ENCODE results near the gene RORB.

The RORB gene

DNA sequence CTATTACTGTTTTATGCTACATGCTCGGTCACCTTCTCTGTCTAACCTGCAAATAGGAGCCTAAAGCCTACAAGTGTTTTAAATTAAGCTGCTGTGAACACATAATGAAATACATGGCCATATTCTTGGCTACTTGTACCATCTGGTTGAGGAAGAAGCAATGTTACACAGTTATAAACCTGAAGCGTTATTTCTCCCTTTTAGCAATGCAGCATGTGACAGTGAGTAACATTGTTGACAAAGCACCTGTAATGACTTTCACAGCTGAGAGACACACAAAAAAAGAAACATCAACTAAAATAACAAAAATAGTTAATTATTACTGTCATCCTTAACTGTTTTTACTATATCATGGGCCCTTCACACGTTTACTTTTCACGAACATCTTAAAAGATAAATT is 146.9 kb downstream of the RORB start:
- Histone ChIP-seq H3K27ac (replicated peaks; ENCODE audit: low read length) (no peak overlapping the region), H2BK12ac (ENCODE audit: low read length) (no peak overlapping the region), H3K4me3 (ENCODE audit: low read length in 2 of 2) (no peak overlapping the region), H3K18ac (ENCODE audit: low read length) (no peak overlapping the region), H3K4ac (ENCODE audit: low read length) (no peak overlapping the region), H2BK120ac (ENCODE audit: low read depth, low read length) (no peak overlapping the region), H2AFZ (ENCODE audit: low read length) (no peak overlapping the region), H2AK5ac (ENCODE audit: low read depth, low read length) (no peak overlapping the region), H3K79me1 (ENCODE audit: low read depth, low read length) (no peaks in the 10 kb centered on the region), H4K8ac (ENCODE audit: low read depth, low read length) (no peak overlapping the region), H3K27me3 (ENCODE audit: control insufficient read depth in 3 of 3, insufficient read depth in 3 of 3, low read depth in 1 of 3, low read length in 3 of 3) (no peaks in the 10 kb centered on the region), H4K91ac (ENCODE audit: low read depth, low read length, poor library complexity) (no peak overlapping the region), H3K4me1 (ENCODE audit: control insufficient read depth in 2 of 2, insufficient read depth in 1 of 2, low read depth in 1 of 2, low read length in 2 of 2) (peaks cover 0 to 2% of the 10 kb centered on the region in 2 donors), H2BK15ac (ENCODE audit: low read length) (no peak overlapping the region), H2BK5ac (ENCODE audit: low read length) (no peak overlapping the region), H3K14ac (ENCODE audit: low read length) (no peak overlapping the region), H3K23ac (ENCODE audit: low read depth, low read length, poor library complexity) (no peak overlapping the region), H3K36me3 (replicated peaks in 1 of 2; ENCODE audit: control insufficient read depth in 2 of 2, insufficient read depth in 2 of 2, low read length in 2 of 2) (no peaks in the 10 kb centered on the region), H3K9me3 (replicated peaks in 1 of 2; ENCODE audit: control insufficient read depth in 2 of 2, insufficient read depth in 1 of 2, low read depth in 1 of 2, low read length in 2 of 2) (no peaks in the 10 kb centered on the region), H3K9ac (ENCODE audit: low read depth, low read length, poor library complexity) (no peak overlapping the region), H3K4me2 (ENCODE audit: insufficient read depth, low read length, poor library complexity, severe bottlenecking) (no peak overlapping the region)
- WGBS, 2 donors (ENCODE audit: extremely low coverage in 2 of 2, insufficient read length in 2 of 2, insufficient replicate concordance in 1 of 2) = no CpG with 5 or more reads among the region's 4 CpGs
- no peak for DNase-seq (ENCODE audit: low spot score)

DNA sequence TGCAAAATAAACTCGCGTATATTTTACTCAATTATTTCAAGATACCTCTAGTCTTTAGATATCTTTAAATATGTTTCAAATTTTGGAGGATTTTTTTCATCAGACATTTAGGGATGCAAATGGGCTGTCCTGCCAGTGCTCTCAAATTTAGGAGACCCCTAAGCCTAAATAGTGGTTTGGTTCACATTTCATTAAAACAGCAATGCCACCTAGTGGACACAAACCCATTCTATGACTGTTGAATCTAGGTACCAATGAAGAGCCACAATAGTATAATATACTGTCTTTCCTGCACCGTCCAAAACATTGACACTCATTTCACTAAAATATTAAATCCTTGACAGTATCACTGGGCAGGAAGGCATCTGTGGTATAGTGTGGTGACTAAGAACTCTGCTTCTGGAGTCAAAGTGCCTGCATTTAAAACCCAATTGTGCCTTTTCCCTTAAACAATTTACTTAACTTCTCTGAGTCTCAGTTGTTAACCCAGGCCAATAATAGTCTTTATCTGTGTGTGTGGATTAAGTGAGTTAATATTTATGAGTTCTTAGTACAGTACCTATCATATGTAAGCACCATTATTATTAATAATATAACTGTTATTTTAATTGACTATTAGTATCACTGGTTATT is 148.0 kb downstream of the RORB start:
- no peak overlapping the region for H3K18ac ChIP-seq (ENCODE audit: low read length)
- H3K4me1 ChIP-seq (ENCODE audit: control insufficient read depth in 2 of 2, insufficient read depth in 1 of 2, low read depth in 1 of 2, low read length in 2 of 2) = no peaks in the 10 kb centered on the region
- no peak overlapping the region for H3K4ac ChIP-seq (ENCODE audit: low read length)
- H3K9me3 ChIP-seq (replicated peaks in 1 of 2; ENCODE audit: control insufficient read depth in 2 of 2, insufficient read depth in 1 of 2, low read depth in 1 of 2, low read length in 2 of 2) = no peaks in the 10 kb centered on the region
- no peak overlapping the region for H2AK5ac ChIP-seq (ENCODE audit: low read depth, low read length)
- WGBS, 2 donors (ENCODE audit: extremely low coverage in 2 of 2, insufficient read length in 2 of 2, insufficient replicate concordance in 1 of 2) = no CpG with 5 or more reads among the region's 3 CpGs
- H2BK12ac ChIP-seq (ENCODE audit: low read length) = no peak overlapping the region
- no peak overlapping the region for H4K8ac ChIP-seq (ENCODE audit: low read depth, low read length)
- no peaks in the 10 kb centered on the region for H3K27me3 ChIP-seq (ENCODE audit: control insufficient read depth in 3 of 3, insufficient read depth in 3 of 3, low read depth in 1 of 3, low read length in 3 of 3)
- H3K23ac ChIP-seq (ENCODE audit: low read depth, low read length, poor library complexity) = no peak overlapping the region
- H4K91ac ChIP-seq (ENCODE audit: low read depth, low read length, poor library complexity) = no peak overlapping the region
- H3K27ac ChIP-seq (replicated peaks; ENCODE audit: low read length) = no peak overlapping the region
- no peak overlapping the region for H3K4me2 ChIP-seq (ENCODE audit: insufficient read depth, low read length, poor library complexity, severe bottlenecking)
- H3K4me3 ChIP-seq (ENCODE audit: low read length in 2 of 2) = no peak overlapping the region
- H2AFZ ChIP-seq (ENCODE audit: low read length) = no peak overlapping the region
- no peak overlapping the region for H3K14ac ChIP-seq (ENCODE audit: low read length)
- H3K79me1 ChIP-seq (ENCODE audit: low read depth, low read length) = no peaks in the 10 kb centered on the region
- no peak overlapping the region for H2BK15ac ChIP-seq (ENCODE audit: low read length)
- H2BK120ac ChIP-seq (ENCODE audit: low read depth, low read length) = no peak overlapping the region
- H3K9ac ChIP-seq (ENCODE audit: low read depth, low read length, poor library complexity) = no peak overlapping the region
- no peaks in the 10 kb centered on the region for H3K36me3 ChIP-seq (replicated peaks in 1 of 2; ENCODE audit: control insufficient read depth in 2 of 2, insufficient read depth in 2 of 2, low read length in 2 of 2)
- peak; percentile 18 for DNase-seq (ENCODE audit: low spot score)
- H2BK5ac ChIP-seq (ENCODE audit: low read length) = no peak overlapping the region

DNA sequence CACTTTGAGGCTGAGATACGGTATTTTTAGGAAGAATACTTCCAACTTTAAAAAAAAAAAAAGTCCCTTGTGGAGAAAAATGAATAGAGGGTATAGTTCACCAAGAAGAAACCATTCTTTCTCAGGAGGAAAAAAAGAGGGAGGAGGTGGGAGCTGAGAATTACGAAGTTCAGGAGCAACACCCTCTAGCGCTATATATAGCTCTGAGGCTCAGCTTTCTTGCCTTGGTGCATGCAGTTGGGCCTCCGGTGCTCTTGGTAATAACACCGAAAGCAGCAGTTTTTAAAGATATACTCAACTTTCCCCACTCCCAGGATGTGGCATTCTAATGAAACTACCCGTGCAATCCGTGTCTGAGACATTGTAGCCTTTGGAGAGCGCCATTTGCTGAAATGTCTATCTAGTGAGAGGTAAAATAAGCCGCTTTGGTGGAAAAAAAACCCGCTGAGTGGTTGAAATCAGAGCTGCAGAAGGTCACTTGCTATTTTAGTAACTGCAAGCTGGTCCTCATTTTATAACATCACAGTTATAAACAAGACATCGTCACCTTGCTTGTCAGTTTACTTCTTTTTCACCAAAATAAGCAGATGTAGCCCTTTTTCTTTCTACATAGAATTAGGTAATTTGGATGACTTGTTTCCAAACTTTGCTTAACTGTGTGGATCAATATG is 156.4 kb downstream of the RORB start:
- Histone ChIP-seq H3K79me1 (ENCODE audit: low read depth, low read length) (no peaks in the 10 kb centered on the region), H3K9me3 (replicated peaks in 1 of 2; ENCODE audit: control insufficient read depth in 2 of 2, insufficient read depth in 1 of 2, low read depth in 1 of 2, low read length in 2 of 2) (no peaks in the 10 kb centered on the region), H3K4me2 (ENCODE audit: insufficient read depth, low read length, poor library complexity, severe bottlenecking) (no peak overlapping the region), H3K4ac (ENCODE audit: low read length) (no peak overlapping the region), H3K9ac (ENCODE audit: low read depth, low read length, poor library complexity) (no peak overlapping the region), H3K4me3 (ENCODE audit: low read length in 2 of 2) (no peak overlapping the region), H2AK5ac (ENCODE audit: low read depth, low read length) (no peak overlapping the region), H2BK12ac (ENCODE audit: low read length) (no peak overlapping the region), H3K23ac (ENCODE audit: low read depth, low read length, poor library complexity) (no peak overlapping the region), H4K8ac (ENCODE audit: low read depth, low read length) (no peak overlapping the region), H3K18ac (ENCODE audit: low read length) (no peak overlapping the region), H3K36me3 (replicated peaks in 1 of 2; ENCODE audit: control insufficient read depth in 2 of 2, insufficient read depth in 2 of 2, low read length in 2 of 2) (no peaks in the 10 kb centered on the region), H3K27me3 (ENCODE audit: control insufficient read depth in 3 of 3, insufficient read depth in 3 of 3, low read depth in 1 of 3, low read length in 3 of 3) (no peaks in the 10 kb centered on the region), H3K4me1 (ENCODE audit: control insufficient read depth in 2 of 2, insufficient read depth in 1 of 2, low read depth in 1 of 2, low read length in 2 of 2) (no peaks in the 10 kb centered on the region), H3K27ac (replicated peaks; ENCODE audit: low read length) (no peak overlapping the region), H2BK15ac (ENCODE audit: low read length) (no peak overlapping the region), H2AFZ (ENCODE audit: low read length) (no peak overlapping the region), H3K14ac (ENCODE audit: low read length) (no peak overlapping the region), H2BK120ac (ENCODE audit: low read depth, low read length) (no peak overlapping the region), H4K91ac (ENCODE audit: low read depth, low read length, poor library complexity) (no peak overlapping the region), H2BK5ac (ENCODE audit: low read length) (no peak overlapping the region)
- no CpG with 5 or more reads among the region's 11 CpGs for WGBS, 2 donors (ENCODE audit: extremely low coverage in 2 of 2, insufficient read length in 2 of 2, insufficient replicate concordance in 1 of 2)
- no peak for DNase-seq (ENCODE audit: low spot score)

DNA sequence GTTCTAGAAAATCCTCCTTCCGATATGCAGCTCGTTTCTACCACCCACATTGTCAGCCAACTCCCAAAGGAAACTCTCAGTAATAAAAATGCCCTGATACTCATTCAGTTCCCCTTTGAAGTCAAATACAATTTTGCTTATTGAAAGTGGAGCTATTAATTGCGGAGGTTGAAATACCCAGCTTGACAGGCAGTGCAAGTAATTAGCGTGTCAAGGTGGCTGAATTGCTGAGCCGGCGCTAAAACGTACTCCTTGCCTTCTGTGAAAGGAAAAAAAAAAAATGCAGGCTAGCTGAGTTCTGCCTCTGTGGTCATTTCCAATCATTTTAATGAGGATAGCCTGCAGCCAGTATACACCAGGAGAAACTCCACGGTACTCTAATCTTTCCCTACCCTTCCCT is 165.5 kb downstream of the RORB start:
- no peak overlapping the region for H3K4me2 ChIP-seq (ENCODE audit: insufficient read depth, low read length, poor library complexity, severe bottlenecking)
- no peak overlapping the region for H2BK120ac ChIP-seq (ENCODE audit: low read depth, low read length)
- no peak overlapping the region for H3K18ac ChIP-seq (ENCODE audit: low read length)
- no peaks in the 10 kb centered on the region for H3K9me3 ChIP-seq (replicated peaks in 1 of 2; ENCODE audit: control insufficient read depth in 2 of 2, insufficient read depth in 1 of 2, low read depth in 1 of 2, low read length in 2 of 2)
- H3K4me3 ChIP-seq (ENCODE audit: low read length in 2 of 2) = no peak overlapping the region
- no peak overlapping the region for H2BK5ac ChIP-seq (ENCODE audit: low read length)
- H3K27me3 ChIP-seq (ENCODE audit: control insufficient read depth in 3 of 3, insufficient read depth in 3 of 3, low read depth in 1 of 3, low read length in 3 of 3) = no peaks in the 10 kb centered on the region
- H3K23ac ChIP-seq (ENCODE audit: low read depth, low read length, poor library complexity) = no peak overlapping the region
- H2BK12ac ChIP-seq (ENCODE audit: low read length) = no peak overlapping the region
- no peak overlapping the region for H4K91ac ChIP-seq (ENCODE audit: low read depth, low read length, poor library complexity)
- no peak overlapping the region for H3K4ac ChIP-seq (ENCODE audit: low read length)
- H3K4me1 ChIP-seq (ENCODE audit: control insufficient read depth in 2 of 2, insufficient read depth in 1 of 2, low read depth in 1 of 2, low read length in 2 of 2) = no peaks in the 10 kb centered on the region
- no CpG with 5 or more reads among the region's 8 CpGs for WGBS, 2 donors (ENCODE audit: extremely low coverage in 2 of 2, insufficient read length in 2 of 2, insufficient replicate concordance in 1 of 2)
- H3K14ac ChIP-seq (ENCODE audit: low read length) = no peak overlapping the region
- no peak overlapping the region for H3K27ac ChIP-seq (replicated peaks; ENCODE audit: low read length)
- H2BK15ac ChIP-seq (ENCODE audit: low read length) = no peak overlapping the region
- no peak overlapping the region for H2AFZ ChIP-seq (ENCODE audit: low read length)
- no peak overlapping the region for H4K8ac ChIP-seq (ENCODE audit: low read depth, low read length)
- no peak overlapping the region for H2AK5ac ChIP-seq (ENCODE audit: low read depth, low read length)
- H3K36me3 ChIP-seq (replicated peaks in 1 of 2; ENCODE audit: control insufficient read depth in 2 of 2, insufficient read depth in 2 of 2, low read length in 2 of 2) = no peaks in the 10 kb centered on the region
- no peak for DNase-seq (ENCODE audit: low spot score)
- H3K79me1 ChIP-seq (ENCODE audit: low read depth, low read length) = no peaks in the 10 kb centered on the region
- H3K9ac ChIP-seq (ENCODE audit: low read depth, low read length, poor library complexity) = no peak overlapping the region
